HEK293T (cell line): ENCODE results near the gene GABRB3.

Experiments
- ARNT ChIP-seq: fragments of 450-650 bp; IDR thresholded peaks from 2 replicates; pipeline ENCODE4 v1.6.1; 2017; ENCODE audit warnings: mild to moderate bottlenecking
- BHLHE40 ChIP-seq: fragments of 450-650 bp; IDR thresholded peaks from 2 replicates; pipeline ENCODE4 v1.6.1; 2016; ENCODE audit warnings: mild to moderate bottlenecking, moderate library complexity, borderline replicate concordance
- CTBP1 ChIP-seq: fragments of 450-650 bp; IDR thresholded peaks from 2 replicates; pipeline ENCODE4 v1.6.1; 2016; ENCODE audit warnings: borderline replicate concordance
- ELF4 ChIP-seq: fragments of 450-650 bp; IDR thresholded peaks from 2 replicates; pipeline ENCODE4 v1.6.1; 2017; ENCODE audit warnings: antibody characterized with exemption
- FOXK2 ChIP-seq: fragments of 450-650 bp; IDR thresholded peaks from 2 replicates; pipeline ENCODE4 v1.6.1; 2016; ENCODE audit warnings: mild to moderate bottlenecking
- FOXM1 ChIP-seq: fragments of 450-650 bp; IDR thresholded peaks from 2 replicates; pipeline ENCODE4 v1.6.1; 2017; ENCODE audit warnings: mild to moderate bottlenecking, borderline replicate concordance
- HDGF ChIP-seq: fragments of 450-650 bp; IDR thresholded peaks from 2 replicates; pipeline ENCODE4 v1.6.1; 2017; ENCODE audit warnings: antibody characterized with exemption, borderline replicate concordance
- NFRKB ChIP-seq: fragments of 450-650 bp; IDR thresholded peaks from 2 replicates; pipeline ENCODE4 v1.6.1; 2016; ENCODE audit warnings: mild to moderate bottlenecking, moderate library complexity
- SP1 ChIP-seq: fragments of 450-650 bp; IDR thresholded peaks from 2 replicates; pipeline ENCODE4 v1.6.1; 2017
- TARDBP ChIP-seq: fragments of 450-650 bp; IDR thresholded peaks from 2 replicates; pipeline ENCODE4 v1.6.1; 2016

DNA sequence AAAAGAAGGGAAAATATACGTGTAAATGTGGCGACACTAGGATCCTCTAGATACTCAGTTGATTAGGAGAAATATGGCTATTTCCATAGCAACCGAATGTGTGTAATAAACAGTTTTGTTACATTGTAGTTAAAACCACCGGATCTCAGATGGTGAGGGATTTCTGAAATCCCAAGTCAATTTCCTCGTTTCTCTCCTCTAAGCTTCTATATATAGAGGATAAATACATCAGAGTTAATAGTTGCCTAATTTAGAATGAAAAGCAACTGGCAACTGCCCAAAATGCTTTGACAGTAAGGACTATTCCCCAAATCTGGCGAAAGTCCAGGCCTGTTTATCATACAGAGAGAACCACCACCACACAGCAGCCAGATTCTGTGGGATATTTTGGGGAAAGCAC is 112.6 kb downstream of the GABRB3 start:
- no peak for TF ChIP-seq FOXM1
- TF ChIP-seq NFRKB = no peak
- no peak for TF ChIP-seq FOXK2
- TF ChIP-seq HDGF = no peak
- TF ChIP-seq ARNT = no peak
- no peak for TF ChIP-seq SP1
- no peak for TF ChIP-seq TARDBP
- no peak for TF ChIP-seq BHLHE40
- no peak for TF ChIP-seq ELF4
- TF ChIP-seq CTBP1 = no peak
